ENCODE results near the gene YPEL5. TPM values are rescaled to one million over a fixed set of nuclear protein-coding genes. Genes with fewer than 3 reads are reported as not detected.

YPEL5 gene
- total RNA-seq, 1 experiment from 2014 or later, result 50.9 TPM

- no peak for TF ChIP-seq CTCF (IDR thresholded peaks at IDR 0.05; ENCODE audit: insufficient read depth in 1 of 2, low read depth in 1 of 2, low read length in 1 of 2, severe bottlenecking in 1 of 2, unreplicated experiment in 1 of 2)
- H3K9me3 ChIP-seq, result no peaks in the 10 kb centered on the region
- BruUV-seq (replicated peaks), result no TSS peak
- H3K4me3 ChIP-seq (ENCODE audit: low read depth, low read length), result no peak overlapping the region
- DNase-seq, result no peak
- POLR2A ChIA-PET, result no interaction called here
- no peak overlapping the region for H3K27ac Mint-ChIP-seq (ENCODE audit: unreplicated experiment)
- no peaks in the 10 kb centered on the region for H3K36me3 Mint-ChIP-seq (ENCODE audit: insufficient read depth, unreplicated experiment)
- no peaks in the 10 kb centered on the region for H3K9me3 Mint-ChIP-seq (ENCODE audit: unreplicated experiment)
- CTCF ChIA-PET, result interaction anchor here (0.6 kb wide), 1 partner anchor 15 kb away, joined by 4 read pairs; no protein-coding TSS in a partner anchor
- H3K4me1 Mint-ChIP-seq (ENCODE audit: low read depth, unreplicated experiment), result no peaks in the 10 kb centered on the region
- intact Hi-C loops (cut with micrococcal nuclease; ENCODE audit: unreplicated experiment), result no loop called here
- no peaks in the 10 kb centered on the region for H3K27me3 ChIP-seq (replicated peaks; ENCODE audit: control insufficient read depth, insufficient read depth, low read length)
- no peaks in the 10 kb centered on the region for H3K36me3 ChIP-seq (ENCODE audit: control insufficient read depth, insufficient read depth, low read length)
- H3K27me3 Mint-ChIP-seq (ENCODE audit: insufficient read depth, unreplicated experiment), result no peaks in the 10 kb centered on the region
- no peak overlapping the region for H3K4me3 Mint-ChIP-seq (ENCODE audit: unreplicated experiment)
- no peaks in the 10 kb centered on the region for H3K4me1 ChIP-seq
Observed at GRCh38 chr2:30180226-30180625, 33.4 kb downstream of the YPEL5 start.

- BruUV-seq (replicated peaks), result no TSS peak
- Histone ChIP-seq H3K9me3 (no peaks in the 10 kb centered on the region), H3K27me3 (replicated peaks; ENCODE audit: control insufficient read depth, insufficient read depth, low read length) (no peaks in the 10 kb centered on the region), H3K4me3 (ENCODE audit: low read depth, low read length) (no peak overlapping the region), H3K36me3 (ENCODE audit: control insufficient read depth, insufficient read depth, low read length) (no peaks in the 10 kb centered on the region), H3K4me1 (no peaks in the 10 kb centered on the region; the same call in 1 of the 2 replicates)
- POLR2A ChIA-PET, result no interaction called here
- no peaks in the 10 kb centered on the region for H3K9me3 Mint-ChIP-seq (ENCODE audit: unreplicated experiment)
- H3K4me1 Mint-ChIP-seq (ENCODE audit: low read depth, unreplicated experiment), result no peaks in the 10 kb centered on the region
- H3K4me3 Mint-ChIP-seq (ENCODE audit: unreplicated experiment), result no peak overlapping the region
- no peak for DNase-seq
- no peaks in the 10 kb centered on the region for H3K36me3 Mint-ChIP-seq (ENCODE audit: insufficient read depth, unreplicated experiment)
- no peak overlapping the region for H3K27ac Mint-ChIP-seq (ENCODE audit: unreplicated experiment)
- no peaks in the 10 kb centered on the region for H3K27me3 Mint-ChIP-seq (ENCODE audit: insufficient read depth, unreplicated experiment)
- intact Hi-C loops (cut with micrococcal nuclease; ENCODE audit: unreplicated experiment), result no loop called here
- TF ChIP-seq CTCF (IDR thresholded peaks at IDR 0.05; ENCODE audit: insufficient read depth in 1 of 2, low read depth in 1 of 2, low read length in 1 of 2, severe bottlenecking in 1 of 2, unreplicated experiment in 1 of 2), result no peak
- CTCF ChIA-PET, result interaction anchor here (1.3 kb wide), 1 partner anchor 16 kb away, joined by 7 read pairs; no protein-coding TSS in a partner anchor
Observed at GRCh38 chr2:30181176-30181575, 34.4 kb downstream of the YPEL5 start.

GRCh38 chr2:30184035-30184434 lies 37.2 kb downstream of the YPEL5 start:
- Mint-ChIP-seq H3K4me3 (ENCODE audit: unreplicated experiment) (no peak overlapping the region), H3K9me3 (ENCODE audit: unreplicated experiment) (peaks cover 3% of the 10 kb centered on the region), H3K36me3 (ENCODE audit: insufficient read depth, unreplicated experiment) (no peaks in the 10 kb centered on the region), H3K27ac (ENCODE audit: unreplicated experiment) (no peak overlapping the region), H3K27me3 (ENCODE audit: insufficient read depth, unreplicated experiment) (no peaks in the 10 kb centered on the region), H3K4me1 (ENCODE audit: low read depth, unreplicated experiment) (no peaks in the 10 kb centered on the region)
- Histone ChIP-seq H3K4me1 (no peaks in the 10 kb centered on the region; the same call in 1 of the 2 replicates), H3K27me3 (replicated peaks; ENCODE audit: control insufficient read depth, insufficient read depth, low read length) (no peaks in the 10 kb centered on the region), H3K36me3 (ENCODE audit: control insufficient read depth, insufficient read depth, low read length) (no peaks in the 10 kb centered on the region), H3K4me3 (ENCODE audit: low read depth, low read length) (no peak overlapping the region), H3K9me3 (no peaks in the 10 kb centered on the region)
- no TSS peak for BruUV-seq (replicated peaks)
- intact Hi-C loops (cut with micrococcal nuclease; ENCODE audit: unreplicated experiment), result no loop called here
- CTCF ChIA-PET, result no interaction called here
- POLR2A ChIA-PET, result no interaction called here
- no peak for DNase-seq
- no peak for TF ChIP-seq CTCF (IDR thresholded peaks at IDR 0.05; ENCODE audit: insufficient read depth in 1 of 2, low read depth in 1 of 2, low read length in 1 of 2, severe bottlenecking in 1 of 2, unreplicated experiment in 1 of 2)

All from Caco-2 (cell line).